ENCODE results near the gene TPSAB1. TPM values are rescaled to one million over a fixed set of nuclear protein-coding genes. Genes with fewer than 3 reads are reported as not detected.

Gene TPSAB1
- total and polyA plus RNA-seq, 2 donors (not counting 1 experiment from before 2014, with no cell fraction given): not detected

DNA sequence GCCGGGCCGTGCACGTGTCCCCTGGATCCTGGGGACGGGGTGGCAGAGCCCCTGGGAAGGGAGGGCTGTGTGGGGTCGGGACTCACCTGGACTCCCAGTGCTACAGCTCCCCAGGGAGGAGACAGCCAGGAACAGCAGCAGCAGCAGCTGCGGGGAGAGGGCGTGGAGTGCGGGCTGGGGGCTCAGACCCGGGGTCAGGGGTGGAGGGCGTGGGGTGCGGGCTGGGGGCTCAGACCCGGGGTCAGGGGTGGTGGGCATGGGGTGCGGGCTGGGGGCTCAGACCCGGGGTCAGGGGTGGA is 36.0 kb downstream of the TPSAB1 start:
- Histone ChIP-seq H3K27me3 (ENCODE audit: control insufficient read depth, insufficient read depth, low read length) (no peaks in the 10 kb centered on the region), H3K4me2 (ENCODE audit: extremely low read depth, insufficient read depth, low read length) (no peak overlapping the region), H4K20me1 (ENCODE audit: control insufficient read depth, extremely low read depth, insufficient read depth, low read length) (no peaks in the 10 kb centered on the region), H3K27ac (ENCODE audit: insufficient read depth, low read length) (no peak overlapping the region), H3K9ac (ENCODE audit: insufficient read depth, low read length) (no peak overlapping the region), H3K79me2 (ENCODE audit: control insufficient read depth, insufficient read depth, low read length) (no peaks in the 10 kb centered on the region), H3K9me3 (ENCODE audit: control insufficient read depth, insufficient read depth, low read depth, low read length) (no peaks in the 10 kb centered on the region), H3K4me3 (replicated peaks in 1 of 4; ENCODE audit: control extremely low read depth in 1 of 4, insufficient read depth in 1 of 4, low read depth in 3 of 4, low read length in 4 of 4) (no peak overlapping the region), H3K4me1 (ENCODE audit: control insufficient read depth, extremely low read depth, insufficient read depth, low read length) (no peaks in the 10 kb centered on the region), H2AFZ (ENCODE audit: low read length) (no peak overlapping the region), H3K36me3 (ENCODE audit: control insufficient read depth, insufficient read depth, low read length) (no peaks in the 10 kb centered on the region)
- TF ChIP-seq, protein P1, sequence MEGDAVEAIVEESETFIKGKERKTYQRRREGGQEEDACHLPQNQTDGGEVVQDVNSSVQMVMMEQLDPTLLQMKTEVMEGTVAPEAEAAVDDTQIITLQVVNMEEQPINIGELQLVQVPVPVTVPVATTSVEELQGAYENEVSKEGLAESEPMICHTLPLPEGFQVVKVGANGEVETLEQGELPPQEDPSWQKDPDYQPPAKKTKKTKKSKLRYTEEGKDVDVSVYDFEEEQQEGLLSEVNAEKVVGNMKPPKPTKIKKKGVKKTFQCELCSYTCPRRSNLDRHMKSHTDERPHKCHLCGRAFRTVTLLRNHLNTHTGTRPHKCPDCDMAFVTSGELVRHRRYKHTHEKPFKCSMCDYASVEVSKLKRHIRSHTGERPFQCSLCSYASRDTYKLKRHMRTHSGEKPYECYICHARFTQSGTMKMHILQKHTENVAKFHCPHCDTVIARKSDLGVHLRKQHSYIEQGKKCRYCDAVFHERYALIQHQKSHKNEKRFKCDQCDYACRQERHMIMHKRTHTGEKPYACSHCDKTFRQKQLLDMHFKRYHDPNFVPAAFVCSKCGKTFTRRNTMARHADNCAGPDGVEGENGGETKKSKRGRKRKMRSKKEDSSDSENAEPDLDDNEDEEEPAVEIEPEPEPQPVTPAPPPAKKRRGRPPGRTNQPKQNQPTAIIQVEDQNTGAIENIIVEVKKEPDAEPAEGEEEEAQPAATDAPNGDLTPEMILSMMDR (conservative IDR thresholded peaks at IDR 0.05 in 1 of 2, IDR thresholded peaks at IDR 0.05 in 1 of 2; ENCODE audit: low read depth in 1 of 2, low read length in 2 of 2): no peak
- TF ChIP-seq EZH2 (IDR thresholded peaks at IDR 0.05; ENCODE audit: low read length, missing control alignments): no peak
- no peak for DNase-seq (ENCODE audit: low read depth in 2 of 2)

DNA sequence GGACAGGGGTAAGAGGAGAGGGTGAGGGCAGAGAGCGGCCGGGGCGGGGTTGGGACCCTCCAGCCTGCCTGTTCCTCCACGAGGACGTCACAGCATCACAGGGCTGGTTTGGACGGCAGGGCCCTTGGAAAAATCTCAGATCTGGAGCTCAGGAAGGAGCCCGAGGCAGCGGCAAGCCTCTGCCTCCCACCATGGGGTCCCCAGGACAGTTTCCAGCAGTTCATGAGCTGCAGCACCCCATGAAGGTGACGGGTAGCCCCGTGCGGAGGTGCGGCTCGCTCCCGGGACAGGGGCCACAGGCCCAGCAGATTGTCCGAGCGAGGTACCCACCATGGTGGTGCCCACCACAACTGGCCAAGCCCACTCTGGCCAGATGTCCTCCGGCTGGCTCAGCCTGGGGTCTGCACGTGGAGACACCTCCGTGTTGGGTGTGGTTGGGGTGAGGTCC is 36.7 kb downstream of the TPSAB1 start:
- Histone ChIP-seq H2AFZ (ENCODE audit: low read length) (no peak overlapping the region), H3K27me3 (ENCODE audit: control insufficient read depth, insufficient read depth, low read length) (no peaks in the 10 kb centered on the region), H3K4me1 (ENCODE audit: control insufficient read depth, extremely low read depth, insufficient read depth, low read length) (no peaks in the 10 kb centered on the region), H3K4me3 (replicated peaks in 1 of 4; ENCODE audit: control extremely low read depth in 1 of 4, insufficient read depth in 1 of 4, low read depth in 3 of 4, low read length in 4 of 4) (no peak overlapping the region), H4K20me1 (ENCODE audit: control insufficient read depth, extremely low read depth, insufficient read depth, low read length) (no peaks in the 10 kb centered on the region), H3K79me2 (ENCODE audit: control insufficient read depth, insufficient read depth, low read length) (no peaks in the 10 kb centered on the region), H3K9ac (ENCODE audit: insufficient read depth, low read length) (no peak overlapping the region), H3K27ac (ENCODE audit: insufficient read depth, low read length) (no peak overlapping the region), H3K9me3 (ENCODE audit: control insufficient read depth, insufficient read depth, low read depth, low read length) (no peaks in the 10 kb centered on the region), H3K4me2 (ENCODE audit: extremely low read depth, insufficient read depth, low read length) (no peak overlapping the region), H3K36me3 (ENCODE audit: control insufficient read depth, insufficient read depth, low read length) (no peaks in the 10 kb centered on the region)
- TF ChIP-seq EZH2 (IDR thresholded peaks at IDR 0.05; ENCODE audit: low read length, missing control alignments): no peak
- TF ChIP-seq, protein P1 (conservative IDR thresholded peaks at IDR 0.05 in 1 of 2, IDR thresholded peaks at IDR 0.05 in 1 of 2; ENCODE audit: low read depth in 1 of 2, low read length in 2 of 2): no peak
- no peak for DNase-seq (ENCODE audit: low read depth in 2 of 2)

DNA sequence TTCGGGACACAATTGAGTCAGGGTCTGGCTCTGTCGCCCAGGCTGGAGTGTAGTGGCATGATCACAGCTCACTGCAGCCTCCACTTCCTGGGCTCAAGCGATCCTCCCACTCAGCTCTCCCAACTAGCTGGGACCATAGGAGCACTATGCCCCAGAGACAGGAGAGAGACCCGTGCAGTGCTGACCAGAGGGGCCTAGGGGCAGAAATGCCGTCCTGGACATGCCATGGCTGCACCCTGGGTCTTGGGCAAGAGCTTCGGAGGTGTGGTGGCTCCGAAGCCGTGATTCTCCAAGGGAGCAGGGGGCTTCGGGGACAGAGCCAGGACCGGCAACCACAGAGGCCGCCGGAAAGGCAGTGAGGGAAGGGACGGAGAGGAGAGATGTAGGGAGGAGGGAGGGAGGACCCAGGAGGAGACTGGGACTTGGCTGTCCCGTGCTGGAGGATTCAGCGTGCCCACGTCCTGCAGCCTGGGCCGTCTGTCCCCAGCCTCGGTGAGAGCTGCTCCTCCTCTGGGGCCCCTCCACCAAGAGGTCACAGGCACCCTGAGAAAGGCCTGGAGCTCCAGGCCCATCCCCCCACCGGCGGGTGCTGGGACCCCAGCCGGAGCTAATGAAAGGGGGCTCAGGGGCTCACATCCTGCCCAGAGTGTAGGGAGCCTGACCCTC is 37.2 kb downstream of the TPSAB1 start:
- Histone ChIP-seq H4K20me1 (ENCODE audit: control insufficient read depth, extremely low read depth, insufficient read depth, low read length) (no peaks in the 10 kb centered on the region), H3K4me1 (ENCODE audit: control insufficient read depth, extremely low read depth, insufficient read depth, low read length) (no peaks in the 10 kb centered on the region), H3K27ac (ENCODE audit: insufficient read depth, low read length) (no peak overlapping the region), H3K36me3 (ENCODE audit: control insufficient read depth, insufficient read depth, low read length) (no peaks in the 10 kb centered on the region), H3K9me3 (ENCODE audit: control insufficient read depth, insufficient read depth, low read depth, low read length) (no peaks in the 10 kb centered on the region), H3K79me2 (ENCODE audit: control insufficient read depth, insufficient read depth, low read length) (no peaks in the 10 kb centered on the region), H3K4me3 (replicated peaks in 1 of 4; ENCODE audit: control extremely low read depth in 1 of 4, insufficient read depth in 1 of 4, low read depth in 3 of 4, low read length in 4 of 4) (no peak overlapping the region), H3K27me3 (ENCODE audit: control insufficient read depth, insufficient read depth, low read length) (no peaks in the 10 kb centered on the region), H3K4me2 (ENCODE audit: extremely low read depth, insufficient read depth, low read length) (no peak overlapping the region), H3K9ac (ENCODE audit: insufficient read depth, low read length) (no peak overlapping the region), H2AFZ (ENCODE audit: low read length) (no peak overlapping the region)
- no peak for DNase-seq (ENCODE audit: low read depth in 2 of 2)
- no peak for TF ChIP-seq EZH2 (IDR thresholded peaks at IDR 0.05; ENCODE audit: low read length, missing control alignments)
- TF ChIP-seq, protein P1 (conservative IDR thresholded peaks at IDR 0.05 in 1 of 2, IDR thresholded peaks at IDR 0.05 in 1 of 2; ENCODE audit: low read depth in 1 of 2, low read length in 2 of 2): no peak

Data from fibroblast of lung (primary cell).